Measurements from ENCODE around the gene TMEM168. TPM values are rescaled to one million over a fixed set of nuclear protein-coding genes. Genes with fewer than 3 reads are reported as not detected.

Gene TMEM168
- total and polyA plus RNA-seq, 2 donors (not counting 3 experiments of a cell fraction or from before 2014, with no cell fraction given), result 23.4 to 24.4 TPM

DNA sequence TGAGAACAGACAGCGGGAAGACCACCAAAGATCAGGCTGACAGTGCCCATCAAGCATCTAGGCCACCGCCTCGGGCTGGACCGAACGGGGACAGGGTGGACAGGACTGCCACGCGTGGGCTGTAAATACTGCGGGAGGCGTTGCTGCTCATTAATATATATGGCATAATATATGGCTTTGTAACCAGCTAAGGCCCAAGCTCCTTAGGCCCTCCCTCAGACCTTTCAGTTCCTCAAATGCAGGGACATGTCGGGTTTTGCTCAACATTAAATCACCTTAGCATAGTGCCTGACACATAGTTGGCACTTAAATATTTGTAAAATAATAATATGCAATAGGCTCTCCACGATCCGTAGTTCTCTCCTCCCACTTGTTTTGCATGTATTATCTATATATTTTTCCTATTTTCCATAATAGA is 402 bp upstream of the TMEM168 start:
- ChIA-PET CTCF (interaction anchor here (1.1 kb wide), 1 partner anchor 16 kb away, joined by 4 read pairs; no protein-coding TSS in a partner anchor), POLR2A (interaction anchor here (1.2 to 1.5 kb wide), 2 partner anchors 21 to 149 kb away, joined by 3 read pairs; a partner anchor contains a TSS)
- Histone ChIP-seq H3K4me2 (ENCODE audit: insufficient read depth, low read length) (peak overlapping the region; percentile 86), H2AFZ (ENCODE audit: low read depth, low read length) (peak overlapping the region; percentile 98), H3K79me2 (ENCODE audit: control insufficient read depth, insufficient read depth, low read length) (peaks cover 19% of the 10 kb centered on the region), H3K9ac (replicated peaks; ENCODE audit: extremely low read depth, insufficient read depth, low read length) (peak overlapping the region; percentile 98), H3K36me3 (ENCODE audit: control insufficient read depth in 2 of 2, extremely low read depth in 1 of 2, insufficient read depth in 2 of 2, low read length in 2 of 2) (no peaks in the 10 kb centered on the region), H3K4me1 (ENCODE audit: control insufficient read depth, extremely low read depth, insufficient read depth, low read length) (peaks cover 18% of the 10 kb centered on the region), H3K27ac (ENCODE audit: insufficient read depth, low read depth, low read length) (peak overlapping the region; percentile 76), H3K27me3 (ENCODE audit: control insufficient read depth in 2 of 2, insufficient read depth in 2 of 2, low read length in 2 of 2) (no peaks in the 10 kb centered on the region), H3K4me3 (replicated peaks in 1 of 3; ENCODE audit: insufficient read depth in 1 of 3, low read depth in 1 of 3, low read length in 3 of 3) (peak overlapping the region; percentile 84 to 87 (median 86)), H4K20me1 (replicated peaks; ENCODE audit: control insufficient read depth, extremely low read depth, insufficient read depth, low read length) (no peaks in the 10 kb centered on the region), H3K9me3 (replicated peaks; ENCODE audit: control insufficient read depth, insufficient read depth, low read length) (no peaks in the 10 kb centered on the region), H3K9me1 (replicated peaks; ENCODE audit: control insufficient read depth, extremely low read depth, insufficient read depth, low read length) (peaks cover 6% of the 10 kb centered on the region)
- no peak for TF ChIP-seq EZH2 (IDR thresholded peaks at IDR 0.05; ENCODE audit: borderline replicate concordance, low read depth, low read length, severe bottlenecking)
- dilution Hi-C loops (cut with MboI; ENCODE audit: extremely low pct_ligation_motif_present, low sequenced_read_pairs), result no loop called here
- DNase-seq (ENCODE audit: low read depth, low spot score), result no peak
- intact Hi-C loops (cut with micrococcal nuclease), result loop anchor here (1.0 to 2.0 kb wide), 2 partner anchors 9 to 148 kb away; a partner anchor contains a TSS
- no peak for FAIRE-seq
- no TSS peak for BruUV-seq (replicated peaks)

DNA sequence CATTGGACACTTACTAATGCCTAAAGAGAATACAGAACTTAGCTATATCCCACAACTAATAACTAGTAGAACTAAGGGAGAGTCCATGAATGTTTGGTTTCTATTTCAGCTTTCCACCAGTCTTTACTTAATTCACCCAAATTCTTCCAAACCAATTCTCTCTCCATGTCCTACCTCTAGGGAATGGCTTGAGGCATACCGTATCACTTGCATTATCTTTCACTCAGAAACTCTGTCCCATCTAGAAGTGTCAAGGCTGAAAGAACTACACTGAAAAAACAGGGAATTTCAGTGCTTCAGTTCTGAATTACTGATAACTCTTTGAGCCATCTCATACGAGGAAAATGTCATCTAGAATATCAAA is 758 bp downstream of the TMEM168 start:
- Histone ChIP-seq H3K4me2 (ENCODE audit: insufficient read depth, low read length) (peak overlapping the region; percentile 87), H3K9me3 (replicated peaks; ENCODE audit: control insufficient read depth, insufficient read depth, low read length) (no peaks in the 10 kb centered on the region), H3K27ac (ENCODE audit: insufficient read depth, low read depth, low read length) (peak overlapping the region; percentile 76), H4K20me1 (replicated peaks; ENCODE audit: control insufficient read depth, extremely low read depth, insufficient read depth, low read length) (no peaks in the 10 kb centered on the region), H3K9ac (replicated peaks; ENCODE audit: extremely low read depth, insufficient read depth, low read length) (peak overlapping the region; percentile 98), H3K4me3 (replicated peaks in 1 of 3; ENCODE audit: insufficient read depth in 1 of 3, low read depth in 1 of 3, low read length in 3 of 3) (peak overlapping the region; percentile 84 to 87 (median 86)), H3K4me1 (ENCODE audit: control insufficient read depth, extremely low read depth, insufficient read depth, low read length) (peaks cover 18% of the 10 kb centered on the region), H2AFZ (ENCODE audit: low read depth, low read length) (peak overlapping the region; percentile 98), H3K27me3 (ENCODE audit: control insufficient read depth in 2 of 2, insufficient read depth in 2 of 2, low read length in 2 of 2) (no peaks in the 10 kb centered on the region), H3K36me3 (ENCODE audit: control insufficient read depth in 2 of 2, extremely low read depth in 1 of 2, insufficient read depth in 2 of 2, low read length in 2 of 2) (no peaks in the 10 kb centered on the region), H3K79me2 (ENCODE audit: control insufficient read depth, insufficient read depth, low read length) (peaks cover 19% of the 10 kb centered on the region), H3K9me1 (replicated peaks; ENCODE audit: control insufficient read depth, extremely low read depth, insufficient read depth, low read length) (peaks cover 6% of the 10 kb centered on the region)
- TF ChIP-seq, protein P1, sequence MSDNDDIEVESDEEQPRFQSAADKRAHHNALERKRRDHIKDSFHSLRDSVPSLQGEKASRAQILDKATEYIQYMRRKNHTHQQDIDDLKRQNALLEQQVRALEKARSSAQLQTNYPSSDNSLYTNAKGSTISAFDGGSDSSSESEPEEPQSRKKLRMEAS (IDR thresholded peaks at IDR 0.05; ENCODE audit: insufficient read depth, insufficient read length), result no peak
- TF ChIP-seq FOS (IDR thresholded peaks at IDR 0.05; ENCODE audit: borderline replicate concordance, insufficient read depth, low read length) (no peak), POLR2A (IDR thresholded peaks at IDR 0.05; ENCODE audit: low read depth, low read length) (no peak), MYC (IDR thresholded peaks at IDR 0.05; ENCODE audit: low read depth, low read length) (no peak), EZH2 (IDR thresholded peaks at IDR 0.05; ENCODE audit: borderline replicate concordance, low read depth, low read length, severe bottlenecking) (no peak), GATA2 (IDR thresholded peaks at IDR 0.05; ENCODE audit: insufficient read depth, insufficient read length, low read depth, low read length) (no peak)
- TF ChIP-seq, protein P2, sequence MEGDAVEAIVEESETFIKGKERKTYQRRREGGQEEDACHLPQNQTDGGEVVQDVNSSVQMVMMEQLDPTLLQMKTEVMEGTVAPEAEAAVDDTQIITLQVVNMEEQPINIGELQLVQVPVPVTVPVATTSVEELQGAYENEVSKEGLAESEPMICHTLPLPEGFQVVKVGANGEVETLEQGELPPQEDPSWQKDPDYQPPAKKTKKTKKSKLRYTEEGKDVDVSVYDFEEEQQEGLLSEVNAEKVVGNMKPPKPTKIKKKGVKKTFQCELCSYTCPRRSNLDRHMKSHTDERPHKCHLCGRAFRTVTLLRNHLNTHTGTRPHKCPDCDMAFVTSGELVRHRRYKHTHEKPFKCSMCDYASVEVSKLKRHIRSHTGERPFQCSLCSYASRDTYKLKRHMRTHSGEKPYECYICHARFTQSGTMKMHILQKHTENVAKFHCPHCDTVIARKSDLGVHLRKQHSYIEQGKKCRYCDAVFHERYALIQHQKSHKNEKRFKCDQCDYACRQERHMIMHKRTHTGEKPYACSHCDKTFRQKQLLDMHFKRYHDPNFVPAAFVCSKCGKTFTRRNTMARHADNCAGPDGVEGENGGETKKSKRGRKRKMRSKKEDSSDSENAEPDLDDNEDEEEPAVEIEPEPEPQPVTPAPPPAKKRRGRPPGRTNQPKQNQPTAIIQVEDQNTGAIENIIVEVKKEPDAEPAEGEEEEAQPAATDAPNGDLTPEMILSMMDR (IDR thresholded peaks at IDR 0.05; ENCODE audit: extremely low read depth in 1 of 2, insufficient read depth in 1 of 2, low read depth in 1 of 2, low read length in 2 of 2), result no peak
- no TSS peak for BruUV-seq (replicated peaks)
- intact Hi-C loops (cut with micrococcal nuclease), result loop anchor here (10.0 kb wide), 1 partner anchor 325 kb away; the partner anchor contains the start of gene SMIM30
- dilution Hi-C loops (cut with MboI; ENCODE audit: extremely low pct_ligation_motif_present, low sequenced_read_pairs), result no loop called here
- FAIRE-seq (no peak), DNase-seq (ENCODE audit: low read depth, low spot score) (no peak)
- ChIA-PET POLR2A (interaction anchor here (1.2 to 1.5 kb wide), 2 partner anchors 20 to 150 kb away, joined by 3 read pairs; a partner anchor contains a TSS), CTCF (interaction anchor here (0.8 to 1.0 kb wide), 3 partner anchors 79 to 109 kb away, joined by 3 to 5 read pairs (median 4); no protein-coding TSS in a partner anchor)

Data from endothelial cell of umbilical vein (primary cell).